Measurements from ENCODE around the gene SYNE2.

SYNE2 gene

GRCh38 chr14:63908667-63909264, 56.0 kb downstream of the SYNE2 start:
- no peak for DNase-seq (ENCODE audit: low read depth, low spot score)

GRCh38 chr14:63909984-63910383, 57.2 kb downstream of the SYNE2 start:
- DNase-seq (ENCODE audit: low read depth, low spot score) = no peak

DNA sequence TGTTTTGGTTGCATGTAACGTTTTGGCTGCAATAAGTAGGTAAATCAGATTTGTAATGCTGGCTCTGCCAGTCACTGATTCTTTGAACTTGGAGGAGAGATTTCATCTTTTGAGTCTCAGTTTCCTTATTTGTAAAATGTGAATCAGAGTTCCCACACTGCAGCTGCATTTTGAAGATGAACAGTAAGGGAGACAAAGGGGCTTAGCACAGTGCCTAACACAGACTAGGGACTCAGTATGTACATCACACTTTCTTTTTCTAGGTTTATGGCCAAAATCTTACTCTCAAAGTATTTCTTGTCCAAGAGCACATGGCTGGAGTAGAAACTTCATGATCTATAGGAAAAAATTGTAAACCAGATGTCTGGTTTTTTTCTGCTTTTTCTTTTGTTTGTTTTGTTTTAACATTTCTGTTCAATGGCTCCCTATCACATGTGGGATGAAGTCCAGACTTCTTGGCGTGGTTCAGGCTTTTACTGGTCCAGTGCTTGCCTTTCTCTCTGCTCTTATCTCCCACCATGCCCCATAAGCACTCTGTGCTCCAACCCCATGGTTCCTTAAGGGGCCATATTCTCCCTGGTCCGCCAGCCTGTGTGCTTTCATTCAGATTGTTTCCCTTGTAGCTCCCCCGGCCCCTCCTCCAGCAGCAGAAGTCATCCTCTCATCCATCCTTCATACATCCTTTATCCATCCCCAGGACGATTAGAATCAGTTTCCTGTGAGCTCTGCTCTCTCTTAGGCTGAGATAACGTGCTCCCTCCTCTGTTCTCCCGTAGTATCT, 58.0 kb downstream of the SYNE2 start:
- no peak for DNase-seq (ENCODE audit: low read depth, low spot score)

GRCh38 chr14:63911404-63911803, 58.6 kb downstream of the SYNE2 start:
- DNase-seq (ENCODE audit: low read depth, low spot score) = no peak

DNA sequence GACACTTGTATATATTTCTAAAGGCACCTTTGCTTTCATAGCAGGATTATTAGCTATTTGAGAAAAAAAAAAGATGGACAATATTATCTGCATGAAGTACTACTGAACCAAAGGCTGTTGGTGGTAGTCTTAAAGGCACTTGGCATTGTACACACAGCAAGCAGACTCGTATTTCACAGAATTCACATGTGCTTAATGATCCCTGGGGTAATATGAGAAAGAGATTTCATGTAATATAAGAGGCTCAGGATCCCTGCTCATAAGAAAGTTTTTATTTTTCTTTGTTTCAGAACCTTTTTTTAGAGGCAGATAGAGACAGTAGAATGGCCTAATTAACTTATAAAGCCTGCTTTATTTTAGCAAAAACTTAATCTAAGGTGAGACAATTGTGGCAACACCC, 59.5 kb downstream of the SYNE2 start:
- no peak for DNase-seq (ENCODE audit: low read depth, low spot score)

DNA sequence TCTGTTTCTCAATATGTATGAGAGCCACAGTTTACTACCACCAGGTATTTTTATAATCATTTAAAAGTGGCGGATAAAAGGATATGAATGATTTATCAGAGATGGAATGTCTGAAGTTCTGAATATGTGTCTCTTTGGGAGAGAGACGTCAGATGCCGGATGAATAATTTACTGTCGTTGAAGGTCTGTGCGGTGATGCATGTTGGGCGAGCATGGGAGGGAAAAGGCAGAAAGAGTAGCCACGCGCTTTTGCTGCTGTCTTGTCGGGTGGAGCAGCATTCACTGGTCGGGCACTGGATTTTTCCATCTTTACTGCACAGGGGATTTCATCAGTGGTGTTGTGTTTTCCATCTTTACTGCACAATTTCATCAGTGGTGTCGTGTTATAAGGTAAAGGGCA, 65.6 kb downstream of the SYNE2 start:
- DNase-seq (ENCODE audit: low read depth, low spot score) = no peak

DNA sequence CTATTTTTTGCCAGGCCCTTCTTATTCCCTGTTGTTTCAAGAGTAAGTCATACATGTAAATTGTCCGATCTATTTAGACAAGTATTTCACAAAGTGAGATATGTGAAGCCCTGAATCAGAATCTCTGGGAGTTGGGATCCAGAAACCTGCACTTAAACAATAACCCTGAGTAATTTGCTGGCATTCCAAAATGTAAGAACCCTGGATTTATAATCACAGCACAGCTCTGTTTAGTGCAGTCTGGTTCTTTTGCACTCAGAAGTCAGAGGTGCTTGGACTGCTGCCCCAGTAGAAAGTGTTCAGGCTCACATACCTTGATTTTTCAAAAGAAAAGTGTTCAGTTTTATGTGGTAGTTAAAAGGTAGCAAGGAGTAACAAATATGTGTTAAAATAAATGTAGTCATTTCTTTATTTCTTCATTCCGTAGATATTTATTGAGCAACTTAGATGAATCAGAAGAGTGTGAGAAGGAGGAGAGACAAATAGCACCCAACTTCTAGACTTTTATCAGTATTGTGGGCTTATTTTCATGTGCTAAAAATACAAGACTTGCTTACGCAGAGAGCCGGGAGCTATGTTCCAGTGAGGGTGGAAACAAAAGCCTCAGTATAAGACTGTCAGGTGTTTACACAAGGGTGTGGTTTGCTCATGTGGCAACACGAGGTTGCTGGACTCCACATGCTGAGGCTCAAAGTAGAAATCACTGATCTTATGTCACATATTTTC, 70.1 kb downstream of the SYNE2 start:
- DNase-seq (ENCODE audit: low read depth, low spot score) = no peak

DNA sequence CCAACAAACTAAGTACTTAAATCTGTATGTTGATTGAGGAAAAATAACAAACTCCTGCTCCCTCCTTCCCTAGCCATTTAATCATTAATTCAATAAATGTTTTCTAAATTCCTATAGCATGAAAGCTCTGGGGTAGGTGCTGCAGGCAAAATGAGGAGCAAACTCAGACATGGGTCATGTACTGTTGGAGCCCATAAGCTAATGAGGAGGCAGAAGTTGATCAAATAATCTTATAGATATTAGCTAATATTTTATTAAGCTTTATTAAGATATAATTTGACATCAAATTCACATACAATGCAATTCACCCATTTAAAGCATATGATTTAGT, 70.6 kb downstream of the SYNE2 start:
- DNase-seq (ENCODE audit: low read depth, low spot score) = no peak

DNA sequence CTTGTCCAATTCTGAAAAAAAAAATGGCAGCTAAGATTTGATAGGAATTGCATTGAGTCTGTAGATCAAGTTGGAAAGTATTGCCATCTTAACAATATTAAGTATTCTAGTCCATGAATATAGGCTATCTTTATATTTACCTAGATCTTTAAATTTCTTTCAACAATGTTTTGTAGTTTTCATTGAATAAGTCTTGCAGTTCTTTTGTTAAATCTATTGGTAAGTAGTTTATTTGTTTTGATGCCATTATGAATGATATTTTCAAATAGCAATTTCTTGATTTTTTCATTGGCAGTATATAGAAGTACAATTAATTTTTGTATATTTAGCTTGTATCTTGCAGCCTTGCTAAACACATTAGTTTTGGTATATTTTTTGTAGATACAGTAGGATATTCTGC, 71.6 kb downstream of the SYNE2 start:
- no peak for DNase-seq (ENCODE audit: low read depth, low spot score)

- no peak for DNase-seq (ENCODE audit: low read depth, low spot score)
Measured at GRCh38 chr14:63926641-63927040, 73.8 kb downstream of the SYNE2 start.

DNA sequence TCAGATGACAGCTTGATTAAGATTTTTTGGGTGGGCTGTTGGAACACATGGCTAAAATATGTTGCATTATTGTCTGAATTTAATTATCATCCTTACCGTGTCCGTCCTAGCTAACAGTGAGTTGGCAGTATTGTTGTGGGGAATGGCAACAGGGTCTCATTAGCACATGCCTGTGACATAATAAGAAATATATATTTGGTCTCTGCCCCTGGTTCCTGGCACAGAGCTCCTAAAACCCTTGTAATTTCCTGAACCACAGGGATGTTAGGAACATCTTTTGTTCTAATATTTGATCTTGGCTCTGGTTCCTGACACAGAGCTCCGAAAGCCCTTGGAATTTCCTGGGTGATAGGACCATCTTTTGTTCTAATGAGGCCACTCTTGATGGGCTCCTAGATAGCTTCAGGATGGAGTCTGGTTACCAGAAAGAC, 76.0 kb downstream of the SYNE2 start:
- DNase-seq (ENCODE audit: low read depth, low spot score) = no peak

- DNase-seq (ENCODE audit: low read depth, low spot score) = no peak
Measured at GRCh38 chr14:63933110-63933509, 80.3 kb downstream of the SYNE2 start.

- DNase-seq (ENCODE audit: low read depth, low spot score) = no peak
Measured at GRCh38 chr14:63933711-63934110, 80.9 kb downstream of the SYNE2 start.

- DNase-seq (ENCODE audit: low read depth, low spot score) = no peak
Measured at GRCh38 chr14:63938198-63939005, 85.6 kb downstream of the SYNE2 start.

- DNase-seq (ENCODE audit: low read depth, low spot score) = no peak
Measured at GRCh38 chr14:63939006-63939270, 86.1 kb downstream of the SYNE2 start.

DNA sequence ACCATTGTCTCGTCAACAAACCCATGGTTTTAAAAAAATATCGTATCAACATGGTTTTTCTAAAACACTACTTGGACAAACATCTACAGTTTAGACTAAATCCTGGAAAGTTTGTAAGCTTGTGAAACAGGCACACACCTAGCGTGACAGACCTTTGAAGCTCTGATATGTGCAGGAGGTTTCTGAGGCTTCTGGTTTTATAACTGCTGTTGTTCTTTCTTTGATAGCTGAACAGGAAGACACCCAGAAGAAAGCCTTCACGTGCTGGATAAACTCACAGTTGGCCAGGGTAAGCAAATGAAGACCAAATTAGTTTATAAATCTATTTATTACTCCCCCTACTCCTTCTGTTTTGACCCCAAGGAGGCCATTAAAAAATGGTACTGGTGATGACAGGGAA, 87.6 kb downstream of the SYNE2 start:
- DNase-seq (ENCODE audit: low read depth, low spot score) = no peak

GRCh38 chr14:63941023-63941422, 88.2 kb downstream of the SYNE2 start:
- no peak for DNase-seq (ENCODE audit: low read depth, low spot score)

DNA sequence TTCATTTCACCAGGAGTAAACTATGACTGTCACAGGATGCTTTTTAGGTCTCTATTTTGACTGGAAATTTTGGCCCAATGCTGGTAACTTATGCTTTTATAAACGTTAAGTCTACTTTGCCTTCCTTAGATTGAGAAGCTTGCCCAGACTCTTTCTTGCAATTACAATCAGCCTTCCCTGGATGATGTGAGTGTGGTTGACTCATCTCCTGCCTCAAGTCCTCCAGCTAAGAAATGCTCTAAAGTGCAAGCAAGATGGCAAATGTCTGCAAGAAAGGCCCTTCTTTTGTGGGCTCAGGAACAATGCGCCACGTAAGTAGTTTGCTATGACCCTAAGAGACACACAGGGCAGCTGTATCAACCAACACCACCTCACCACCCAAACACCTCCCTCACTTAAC, 96.9 kb downstream of the SYNE2 start:
- no peak for DNase-seq (ENCODE audit: low read depth, low spot score)

GRCh38 chr14:63951021-63951420, 98.2 kb downstream of the SYNE2 start:
- no peak for DNase-seq (ENCODE audit: low read depth, low spot score)

DNA sequence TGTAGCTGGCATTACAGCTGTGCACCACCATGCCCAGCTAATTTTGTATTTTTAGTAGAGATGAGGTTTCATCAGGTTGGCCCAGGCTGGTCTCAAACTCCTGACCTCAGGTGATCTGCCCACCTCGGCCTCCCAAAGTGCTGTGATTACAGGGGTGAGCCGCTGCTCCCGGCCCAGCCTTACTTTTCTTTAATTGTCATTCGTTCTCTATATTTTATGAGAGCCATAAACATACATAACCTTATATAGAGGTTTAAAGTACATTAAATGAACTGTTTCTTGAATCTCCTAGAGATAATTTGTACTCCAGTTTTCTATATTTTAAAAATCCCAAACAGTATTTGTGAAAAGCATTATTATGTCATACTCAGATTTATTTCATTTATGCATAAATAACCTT, 98.6 kb downstream of the SYNE2 start:
- no peak for DNase-seq (ENCODE audit: low read depth, low spot score)

- no peak for DNase-seq (ENCODE audit: low read depth, low spot score)
Measured at GRCh38 chr14:63952053-63952932, 99.5 kb downstream of the SYNE2 start.
